H1 (cell line): ENCODE measurements around the gene APELA.

Experiments
- CEBPB ChIP-seq: IDR thresholded peaks from 2 replicates; pipeline ENCODE4 v1.6.1; 2012; ENCODE audit warnings: low read depth, low read length
- CREB1 ChIP-seq: IDR thresholded peaks from 2 replicates; pipeline ENCODE4 v1.6.1; 2012; ENCODE audit warnings: inconsistent platforms
- EGR1 ChIP-seq: IDR thresholded peaks from 2 replicates; pipeline ENCODE4 v1.6.1; 2011; ENCODE audit warnings: low read depth, low read length, borderline replicate concordance
- KDM1A ChIP-seq: fragments of 200-600, 300-600 bp; sonication (generic); IDR thresholded peaks from 2 replicates; pipeline ENCODE4 v1.7.1; 2016; ENCODE audit warnings: mild to moderate bottlenecking, low read length, borderline replicate concordance
- NRF1 ChIP-seq: IDR thresholded peaks from 2 replicates; pipeline ENCODE4 v1.6.1; 2011; ENCODE audit warnings: mild to moderate bottlenecking, low read depth, low read length, improper control_type of control experiment
- POLR2A ChIP-seq, 2 experiments: IDR thresholded peaks; 1 replicate in 1 of 2; 2 replicates in 1 of 2; pipeline ENCODE4 v1.6.1; 2011; ENCODE audit warnings: low read depth in 2 of 2, low read length in 2 of 2, mild to moderate bottlenecking in 2 of 2; ENCODE audit errors: control extremely low read depth in 1 of 2
- RAD21 ChIP-seq, 2 experiments: IDR thresholded peaks in 1 of 2; conservative IDR thresholded peaks in 1 of 2; 2 replicates each; pipeline ENCODE4 v1.6.1; 2011; ENCODE audit warnings: low read depth in 2 of 2, low read length in 2 of 2, improper control_type of control experiment in 1 of 2, inconsistent platforms in 1 of 2, mild to moderate bottlenecking in 1 of 2, moderate library complexity in 1 of 2
- SIN3A ChIP-seq, 2 experiments: IDR thresholded peaks in 1 of 2; conservative IDR thresholded peaks in 1 of 2; 2 replicates each; pipeline ENCODE4 v1.6.1; 2011 to 2012; ENCODE audit warnings: low read length in 2 of 2, improper control_type of control experiment in 1 of 2, low read depth in 1 of 2, mild to moderate bottlenecking in 1 of 2
- TAF1 ChIP-seq: IDR thresholded peaks from 2 replicates; pipeline ENCODE4 v1.6.1; 2011; ENCODE audit warnings: mild to moderate bottlenecking, low read depth, low read length
- YY1 ChIP-seq: IDR thresholded peaks from 2 replicates; pipeline ENCODE4 v1.6.1; 2011; ENCODE audit warnings: low read depth, mild to moderate bottlenecking, low read length
- TF ChIP-seq, protein P1 (sequence below), 3 experiments: IDR thresholded peaks; 1 replicate in 2 of 3; 2 replicates in 1 of 3; pipeline versions ENCODE4 v1.5.1 to v1.6.1; 2011; ENCODE audit warnings: low read length in 3 of 3, mild to moderate bottlenecking in 3 of 3, inconsistent platforms in 2 of 3, low read depth in 1 of 3, moderate library complexity in 1 of 3; ENCODE audit not compliant: insufficient read depth in 1 of 3; ENCODE audit errors: control extremely low read depth in 1 of 3

DNA sequence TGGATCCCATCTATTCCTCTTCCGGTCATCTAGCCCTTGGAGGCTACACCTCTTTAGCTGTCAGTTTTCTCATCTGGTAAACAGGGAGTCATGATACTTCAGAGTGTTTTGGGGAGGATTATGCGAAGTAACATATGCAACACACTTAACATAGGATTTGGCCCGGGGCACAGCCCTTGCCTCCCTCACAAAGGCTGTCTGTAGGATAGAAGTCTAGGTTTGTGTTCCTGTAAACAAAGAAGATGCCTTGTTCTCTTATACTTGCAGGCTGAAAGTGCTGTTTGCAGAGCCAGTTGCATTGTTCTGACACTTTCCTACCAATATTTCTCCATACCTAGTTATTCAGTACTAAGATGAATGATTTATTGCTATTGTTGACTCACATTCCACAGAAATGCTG, 2.2 kb upstream of the APELA start:
- no peak for TF ChIP-seq YY1
- no peak for TF ChIP-seq TAF1
- TF ChIP-seq EGR1, result no peak
- no peak for TF ChIP-seq NRF1
- TF ChIP-seq, protein P1, sequence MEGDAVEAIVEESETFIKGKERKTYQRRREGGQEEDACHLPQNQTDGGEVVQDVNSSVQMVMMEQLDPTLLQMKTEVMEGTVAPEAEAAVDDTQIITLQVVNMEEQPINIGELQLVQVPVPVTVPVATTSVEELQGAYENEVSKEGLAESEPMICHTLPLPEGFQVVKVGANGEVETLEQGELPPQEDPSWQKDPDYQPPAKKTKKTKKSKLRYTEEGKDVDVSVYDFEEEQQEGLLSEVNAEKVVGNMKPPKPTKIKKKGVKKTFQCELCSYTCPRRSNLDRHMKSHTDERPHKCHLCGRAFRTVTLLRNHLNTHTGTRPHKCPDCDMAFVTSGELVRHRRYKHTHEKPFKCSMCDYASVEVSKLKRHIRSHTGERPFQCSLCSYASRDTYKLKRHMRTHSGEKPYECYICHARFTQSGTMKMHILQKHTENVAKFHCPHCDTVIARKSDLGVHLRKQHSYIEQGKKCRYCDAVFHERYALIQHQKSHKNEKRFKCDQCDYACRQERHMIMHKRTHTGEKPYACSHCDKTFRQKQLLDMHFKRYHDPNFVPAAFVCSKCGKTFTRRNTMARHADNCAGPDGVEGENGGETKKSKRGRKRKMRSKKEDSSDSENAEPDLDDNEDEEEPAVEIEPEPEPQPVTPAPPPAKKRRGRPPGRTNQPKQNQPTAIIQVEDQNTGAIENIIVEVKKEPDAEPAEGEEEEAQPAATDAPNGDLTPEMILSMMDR (IDR thresholded peaks at IDR 0.05; ENCODE audit: control extremely low read depth in 1 of 3, insufficient read depth in 1 of 3, low read depth in 1 of 3, low read length in 3 of 3), result no peak
- no peak for TF ChIP-seq SIN3A (conservative IDR thresholded peaks at IDR 0.05 in 1 of 2, IDR thresholded peaks at IDR 0.05 in 1 of 2; ENCODE audit: low read depth in 1 of 2, low read length in 2 of 2)
- TF ChIP-seq CEBPB, result no peak
- no peak for TF ChIP-seq KDM1A
- no peak for TF ChIP-seq POLR2A (IDR thresholded peaks at IDR 0.05; ENCODE audit: control extremely low read depth in 1 of 2, low read depth in 2 of 2, low read length in 2 of 2)
- TF ChIP-seq CREB1, result no peak
- no peak for TF ChIP-seq RAD21 (IDR thresholded peaks at IDR 0.05 in 1 of 2, conservative IDR thresholded peaks at IDR 0.05 in 1 of 2; ENCODE audit: low read depth in 2 of 2, low read length in 2 of 2)
